Naive thymus-derived CD8-positive, alpha-beta T cell (primary cell): Measurements from ENCODE around the gene DNAH17. TPM values are rescaled to one million over a fixed set of nuclear protein-coding genes. Genes with fewer than 3 reads are reported as not detected.

ENCODE experiments used
- ATAC-seq, 2 donors: fragments of 150-1000 bp; cut with Tn5 transposase in 1 of 2; sonication (Bioruptor Pico), chemical (Tn5 transposase) in 1 of 2; 1 replicate in 1 of 2; 2 replicates in 1 of 2; pipeline ENCODE4 v1.10.0; 2021; ENCODE audit warnings: mild to moderate bottlenecking in 2 of 2, moderate library complexity in 2 of 2
- POLR2A ChIA-PET: fragments of 350-600 bp; sonication (Branson Sonifier 250); formaldehyde crosslinking; loops from one replicate; lab custom pipeline; 2021; ENCODE audit warnings: antibody characterized with exemption; lab: Charles Lee
- DNase-seq, 10 donors: peaks; one replicate each; pipeline versions ENCODE4 v3.0.0 to v3.0.0-alpha.2; 2020 to 2022
- H3K27ac Mint-ChIP-seq, 10 donors: one replicate each; pipeline ENCODE4 v1.8.0; 2020 to 2022; ENCODE audit warnings: mild to moderate bottlenecking in 10 of 10, mixed read lengths in 10 of 10, moderate library complexity in 4 of 10, inconsistent platforms in 1 of 10
- H3K27me3 Mint-ChIP-seq, 5 donors: one replicate each; pipeline ENCODE4 v1.8.0; 2021 to 2022; ENCODE audit warnings: mixed read lengths in 5 of 5
- H3K36me3 Mint-ChIP-seq, 3 donors: one replicate each; pipeline ENCODE4 v1.8.0; 2020 to 2022; ENCODE audit warnings: mixed read lengths in 3 of 3, mild to moderate bottlenecking in 2 of 3, inconsistent platforms in 1 of 3
- H3K4me1 Mint-ChIP-seq, 4 donors: one replicate each; pipeline ENCODE4 v1.8.0; 2021 to 2022; ENCODE audit warnings: mixed read lengths in 4 of 4
- H3K4me3 Mint-ChIP-seq, 10 donors: one replicate each; pipeline ENCODE4 v1.8.0; 2020 to 2022; ENCODE audit warnings: mild to moderate bottlenecking in 10 of 10, mixed read lengths in 10 of 10, moderate library complexity in 6 of 10, inconsistent platforms in 1 of 10
- H3K9me3 Mint-ChIP-seq, 9 donors: one replicate each; pipeline ENCODE4 v1.8.0; 2020 to 2022; ENCODE audit warnings: mixed read lengths in 9 of 9, mild to moderate bottlenecking in 3 of 9, inconsistent platforms in 1 of 9, moderate library complexity in 1 of 9
- polyA plus RNA-seq, 3 donors: library from polyadenylated mRNA; unstranded; fragments of 300-500 nt; fragmentation: Illumina TruSeq; gene quantifications; one replicate each; pipeline ENCODE4 v1.2.3, GENCODE V29; 2021
- total RNA-seq, 8 experiments: library from RNA in 2 of 8; stranded (reverse) in 2 of 8; gene quantifications; one replicate each; pipeline ENCODE4 v1.2.3 and lab custom pipeline; 2021 to 2026

Gene DNAH17
- total and polyA plus RNA-seq, 5 experiments from 2014 or later, result 0.28 to 0.81 (median 0.38) TPM; not detected in 2

DNA sequence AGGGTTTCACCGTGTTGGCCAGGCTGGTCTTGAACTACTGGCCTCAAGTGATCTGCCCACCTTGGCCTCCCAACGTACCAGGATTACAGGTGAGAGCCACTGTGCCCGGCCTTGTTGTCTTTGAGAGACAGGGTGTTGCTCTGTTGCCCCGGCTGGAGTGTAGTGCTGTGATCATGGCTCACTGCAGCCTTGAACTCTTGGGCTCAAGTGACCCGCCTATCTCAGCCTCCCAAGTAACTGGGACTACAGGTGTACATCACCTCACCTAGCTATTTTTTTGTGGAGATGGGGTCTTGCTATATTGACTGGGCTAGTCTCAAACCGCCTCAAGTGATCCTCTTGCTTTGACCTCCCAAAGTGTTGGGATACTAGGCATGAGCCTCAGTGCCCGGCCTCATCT, 130.4 kb downstream of the DNAH17 start:
- Mint-ChIP-seq H3K4me1 (peaks cover 0 to 12% (median 3%) of the 10 kb centered on the region in 4 donors), H3K27ac (no peak overlapping the region), H3K27me3 (no peaks in the 10 kb centered on the region), H3K36me3 (no peaks in the 10 kb centered on the region), H3K4me3 (no peak overlapping the region), H3K9me3 (no peaks in the 10 kb centered on the region)
- POLR2A ChIA-PET, result no interaction called here
- ATAC-seq, result no peak
- no peak for DNase-seq

GRCh38 chr17:78444392-78444791, 132.8 kb downstream of the DNAH17 start:
- Mint-ChIP-seq H3K27me3 (no peaks in the 10 kb centered on the region), H3K4me3 (no peak overlapping the region), H3K4me1 (peaks cover 0 to 15% (median under 1%) of the 10 kb centered on the region in 4 donors), H3K9me3 (no peaks in the 10 kb centered on the region), H3K27ac (no peak overlapping the region), H3K36me3 (no peaks in the 10 kb centered on the region)
- no peak for DNase-seq
- POLR2A ChIA-PET, result no interaction called here
- no peak for ATAC-seq

DNA sequence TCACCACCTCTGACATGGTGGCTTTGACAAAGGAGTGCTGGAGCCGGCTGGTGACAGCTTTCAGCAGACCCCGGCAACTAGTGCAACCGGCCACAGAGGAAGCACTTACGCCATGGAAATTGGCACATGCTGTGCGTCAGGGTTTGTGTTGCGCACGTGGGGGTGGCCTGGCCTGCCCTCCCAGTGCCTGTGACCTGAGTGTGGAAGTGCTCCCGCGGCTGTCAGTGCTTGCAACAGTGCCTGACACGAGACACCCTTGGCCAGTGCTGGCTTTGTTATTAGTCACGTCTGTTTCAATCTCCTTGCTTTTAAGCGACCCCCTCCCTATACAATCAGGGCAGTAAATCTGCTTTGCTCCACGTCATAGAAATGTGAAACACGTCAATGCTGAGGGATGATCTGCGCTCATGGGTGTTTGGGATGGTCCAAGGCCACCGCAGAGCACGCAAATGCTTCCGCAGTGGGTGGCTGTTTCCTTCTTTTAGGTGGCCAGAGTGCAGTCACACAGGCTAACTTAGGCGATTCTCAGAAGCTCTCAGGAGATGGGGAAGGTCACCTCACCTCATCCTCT, 134.5 kb downstream of the DNAH17 start:
- Mint-ChIP-seq H3K36me3 (no peaks in the 10 kb centered on the region), H3K27ac (no peak overlapping the region), H3K27me3 (no peaks in the 10 kb centered on the region), H3K4me3 (no peak overlapping the region), H3K9me3 (peaks cover 0 to 2% (median 0%) of the 10 kb centered on the region in 9 donors), H3K4me1 (peaks cover 0 to 15% (median 4%) of the 10 kb centered on the region in 4 donors)
- ATAC-seq (no peak), DNase-seq (peak in 1 of 10 donors; percentile 20)
- POLR2A ChIA-PET, result no interaction called here

GRCh38 chr17:78441271-78441971, 135.8 kb downstream of the DNAH17 start:
- no peak for ATAC-seq
- Mint-ChIP-seq H3K27me3 (no peaks in the 10 kb centered on the region), H3K27ac (peak overlapping the region in 1 of 10 donors; percentile 60), H3K4me1 (peaks cover 0 to 15% (median 5%) of the 10 kb centered on the region in 4 donors), H3K36me3 (no peaks in the 10 kb centered on the region), H3K9me3 (peaks cover 0 to 2% (median 0%) of the 10 kb centered on the region in 9 donors), H3K4me3 (no peak overlapping the region)
- DNase-seq, result no peak
- POLR2A ChIA-PET, result no interaction called here

DNA sequence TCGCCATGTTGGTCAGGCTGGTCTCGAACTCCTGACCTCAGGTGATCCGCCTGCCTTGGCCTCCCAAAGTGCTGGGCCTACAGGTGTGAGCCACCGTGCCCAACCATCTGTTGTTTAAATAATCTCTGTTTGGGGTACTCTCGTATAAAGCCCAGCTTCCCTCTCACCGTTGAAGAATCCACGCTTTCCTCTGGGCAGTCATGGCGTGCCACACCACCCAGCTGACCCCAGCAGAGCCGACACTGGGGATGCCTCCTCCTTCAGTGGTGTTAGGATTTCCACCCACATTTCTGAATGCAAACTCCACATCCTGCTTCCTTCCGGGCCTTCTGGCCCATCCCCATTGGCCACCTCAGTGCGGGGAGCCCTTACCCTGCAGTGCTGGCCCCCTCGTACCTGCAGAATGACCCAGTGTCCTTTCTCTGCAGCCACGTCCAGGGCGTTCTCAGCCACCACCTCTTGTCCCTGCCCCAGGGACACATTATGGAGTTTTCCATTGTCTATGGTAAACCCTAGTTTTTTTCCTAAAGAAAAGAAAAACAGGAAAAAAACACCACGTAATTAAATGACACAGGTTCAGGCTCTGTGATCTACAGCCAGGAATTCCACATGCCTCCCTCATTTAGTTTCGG, 138.4 kb downstream of the DNAH17 start:
- POLR2A ChIA-PET, result interaction anchor here (0.6 kb wide), 1 partner anchor 269 kb away, joined by 3 read pairs; no protein-coding TSS in a partner anchor
- DNase-seq (peak in 1 of 10 donors; percentile 16), ATAC-seq (peak; percentile 26 to 46)
- Mint-ChIP-seq H3K9me3 (peaks cover 0 to 2% (median 0%) of the 10 kb centered on the region in 9 donors), H3K36me3 (no peaks in the 10 kb centered on the region), H3K27ac (peak overlapping the region in 3 of 10 donors; percentile 57 to 95 (median 57)), H3K27me3 (no peaks in the 10 kb centered on the region), H3K4me3 (no peak overlapping the region), H3K4me1 (peaks cover 0 to 15% (median 6%) of the 10 kb centered on the region in 4 donors)

DNA sequence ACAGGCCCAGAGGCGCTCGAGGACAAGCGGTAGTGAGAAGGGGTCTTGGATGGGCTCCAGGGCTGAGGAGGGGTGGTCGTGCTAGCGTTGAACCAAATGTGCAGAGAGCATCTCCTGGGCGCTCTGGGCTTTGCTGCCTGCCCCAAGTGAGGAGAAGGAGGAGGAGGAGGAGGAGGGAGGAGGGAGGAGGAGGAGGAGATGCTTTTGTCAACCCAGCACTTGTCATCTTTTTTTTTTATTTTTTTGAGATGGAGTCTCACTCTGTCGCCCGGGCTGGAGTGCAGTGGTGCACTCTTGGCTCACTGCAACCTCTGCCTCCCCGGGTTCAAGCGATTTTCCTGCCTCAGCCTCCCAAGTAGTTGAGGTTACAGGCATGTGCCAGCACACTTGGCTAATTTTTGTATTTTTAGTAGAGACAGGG, 138.9 kb downstream of the DNAH17 start:
- no peaks in the 10 kb centered on the region for H3K27me3 Mint-ChIP-seq
- peaks cover 0 to 2% (median 0%) of the 10 kb centered on the region in 9 donors for H3K9me3 Mint-ChIP-seq
- peaks cover 0 to 15% (median 6%) of the 10 kb centered on the region in 4 donors for H3K4me1 Mint-ChIP-seq
- DNase-seq, result peak in 4 of 10 donors; percentile 16 to 62 (median 42)
- H3K27ac Mint-ChIP-seq, result peak overlapping the region in 3 of 10 donors; percentile 72 to 96 (median 95)
- no peaks in the 10 kb centered on the region for H3K36me3 Mint-ChIP-seq
- H3K4me3 Mint-ChIP-seq, result peak overlapping the region in 3 of 10 donors; percentile 25 to 65 (median 26)
- POLR2A ChIA-PET, result no interaction called here
- peak; percentile 39 to 70 for ATAC-seq

DNA sequence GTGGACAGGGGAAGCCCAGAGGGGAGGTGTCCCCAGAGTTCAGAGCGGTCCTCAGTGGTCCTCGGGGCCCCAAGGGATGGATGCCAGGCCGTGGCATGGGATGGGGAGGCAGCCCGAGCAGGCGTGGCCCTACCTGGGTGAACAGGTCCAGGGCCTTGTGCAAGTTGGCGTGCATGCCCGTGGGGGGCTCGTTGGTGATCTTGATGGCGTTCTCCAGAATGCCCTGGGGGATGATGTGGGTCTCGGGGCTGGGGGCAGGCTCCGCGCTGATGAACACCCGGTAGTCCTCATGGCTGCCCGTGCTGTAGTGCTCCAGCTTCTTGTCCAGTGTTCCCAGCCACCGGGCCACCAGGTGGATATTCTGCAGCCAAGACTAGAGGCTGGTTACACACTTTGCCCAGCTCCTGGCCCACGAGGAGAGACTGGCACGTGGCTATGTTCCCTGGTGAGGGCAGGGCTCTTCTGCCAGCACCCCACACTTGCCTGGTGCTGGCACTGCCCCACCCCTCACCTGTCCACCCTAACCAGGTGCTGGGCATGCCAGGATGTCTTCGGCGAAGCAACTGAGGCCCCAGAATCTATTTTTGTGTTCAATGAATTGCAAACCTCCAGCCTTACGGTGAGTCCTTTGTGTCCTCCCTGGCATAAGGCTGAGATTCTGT, 139.6 kb downstream of the DNAH17 start:
- Mint-ChIP-seq H3K9me3 (peaks cover 0 to 2% (median 0%) of the 10 kb centered on the region in 9 donors), H3K27me3 (no peaks in the 10 kb centered on the region), H3K4me1 (peaks cover 0 to 9% (median 6%) of the 10 kb centered on the region in 4 donors), H3K27ac (peak overlapping the region in 5 of 10 donors; percentile 17 to 96 (median 78)), H3K36me3 (no peaks in the 10 kb centered on the region), H3K4me3 (peak overlapping the region in 4 of 10 donors; percentile 25 to 50 (median 30))
- no peak for DNase-seq
- POLR2A ChIA-PET, result no interaction called here
- no peak for ATAC-seq

GRCh38 chr17:78435330-78436005, 141.7 kb downstream of the DNAH17 start:
- H3K4me1 Mint-ChIP-seq, result peaks cover 0 to 13% (median 6%) of the 10 kb centered on the region in 4 donors
- no peak overlapping the region for H3K4me3 Mint-ChIP-seq
- peaks cover 0 to 2% (median 0%) of the 10 kb centered on the region in 9 donors for H3K9me3 Mint-ChIP-seq
- no peak for DNase-seq
- no peaks in the 10 kb centered on the region for H3K27me3 Mint-ChIP-seq
- no peak for ATAC-seq
- POLR2A ChIA-PET, result no interaction called here
- H3K27ac Mint-ChIP-seq, result peak overlapping the region in 2 of 10 donors; percentile 24 to 83
- no peaks in the 10 kb centered on the region for H3K36me3 Mint-ChIP-seq

DNA sequence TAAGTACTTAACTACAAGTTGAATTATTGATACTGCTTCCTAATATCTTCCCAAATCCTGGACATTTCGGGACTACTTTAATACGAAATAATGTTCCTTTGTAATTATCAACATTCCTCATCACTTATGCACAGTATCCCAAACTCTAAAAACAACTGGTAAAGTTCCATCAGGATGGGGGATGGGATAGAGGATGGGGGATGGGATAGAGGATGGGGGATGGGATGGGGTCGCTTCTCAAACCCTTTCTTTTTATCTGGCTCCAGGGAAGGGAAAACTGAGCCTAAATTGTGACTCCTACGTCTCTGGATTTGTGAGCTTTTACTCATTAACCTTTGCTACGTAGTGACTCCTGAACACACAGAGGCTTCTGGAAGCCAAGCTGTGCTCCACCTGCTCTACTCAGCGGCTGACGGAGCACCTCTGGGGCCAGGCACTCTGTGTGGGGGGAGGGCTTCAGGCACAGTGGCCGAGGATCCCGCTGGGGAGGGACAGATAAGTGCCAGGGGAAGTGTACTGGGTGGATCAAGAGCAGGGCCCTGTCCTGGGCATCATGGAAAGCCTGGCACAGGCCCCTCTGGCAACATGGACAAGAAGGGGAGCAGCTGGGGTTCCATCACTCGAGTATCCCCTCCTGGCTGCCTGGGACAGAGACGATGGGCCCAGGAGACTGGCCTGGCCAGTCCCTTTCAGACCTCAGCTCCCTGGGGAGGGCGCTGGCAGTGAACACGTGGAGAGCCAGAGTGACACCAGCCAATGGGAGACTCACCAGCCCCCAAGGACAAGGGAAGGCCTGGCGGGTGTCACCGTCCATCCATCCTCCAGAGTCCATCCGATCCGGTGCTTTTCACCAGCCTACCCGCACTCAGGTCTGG, 142.5 kb downstream of the DNAH17 start:
- peaks cover 0 to 13% (median 6%) of the 10 kb centered on the region in 4 donors for H3K4me1 Mint-ChIP-seq
- peaks cover 0 to 7% (median 0%) of the 10 kb centered on the region in 3 donors for H3K36me3 Mint-ChIP-seq
- no peak overlapping the region for H3K4me3 Mint-ChIP-seq
- peak overlapping the region in 1 of 10 donors; percentile 60 for H3K27ac Mint-ChIP-seq
- no peaks in the 10 kb centered on the region for H3K27me3 Mint-ChIP-seq
- H3K9me3 Mint-ChIP-seq, result peaks cover 0 to 2% (median 0%) of the 10 kb centered on the region in 9 donors
- ATAC-seq (no peak), DNase-seq (no peak)
- POLR2A ChIA-PET, result no interaction called here

DNA sequence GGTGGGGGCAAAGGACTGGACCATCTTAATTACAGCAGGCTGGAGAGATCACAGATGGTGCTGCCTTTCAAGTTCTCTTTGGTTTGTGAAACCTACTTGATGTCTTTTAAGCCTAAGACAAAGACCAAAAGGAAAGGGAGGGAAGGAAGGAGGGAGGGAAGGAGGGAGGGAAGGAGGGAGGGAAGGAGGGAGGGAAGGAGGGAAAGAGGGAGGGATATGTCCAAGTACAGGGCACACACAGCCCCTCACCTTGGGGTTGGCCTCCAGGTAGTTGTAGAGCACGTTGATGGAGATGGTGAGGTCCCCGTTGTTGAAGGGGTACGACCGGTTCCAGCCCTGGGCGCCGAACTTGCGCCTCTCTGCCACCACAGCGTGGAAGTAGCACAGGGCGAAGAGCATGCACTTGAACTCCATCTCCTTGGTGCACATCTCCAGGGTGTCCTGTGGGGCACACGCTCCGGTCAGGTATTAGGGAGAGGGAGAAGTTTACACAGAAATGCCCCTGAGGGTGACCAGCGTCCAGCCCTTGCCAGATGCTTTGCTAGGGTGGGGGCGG, 143.3 kb downstream of the DNAH17 start:
- Mint-ChIP-seq H3K9me3 (peaks cover 0 to 2% (median 0%) of the 10 kb centered on the region in 9 donors), H3K27ac (peak overlapping the region in 1 of 10 donors; percentile 67), H3K4me3 (no peak overlapping the region), H3K36me3 (peaks cover 0 to 13% (median 0%) of the 10 kb centered on the region in 3 donors), H3K27me3 (no peaks in the 10 kb centered on the region), H3K4me1 (peaks cover 0 to 13% (median 5%) of the 10 kb centered on the region in 4 donors)
- no peak for DNase-seq
- ATAC-seq, result no peak
- POLR2A ChIA-PET, result no interaction called here
